ENCODE measurements around the gene MXRA7.

MXRA7 gene

DNA sequence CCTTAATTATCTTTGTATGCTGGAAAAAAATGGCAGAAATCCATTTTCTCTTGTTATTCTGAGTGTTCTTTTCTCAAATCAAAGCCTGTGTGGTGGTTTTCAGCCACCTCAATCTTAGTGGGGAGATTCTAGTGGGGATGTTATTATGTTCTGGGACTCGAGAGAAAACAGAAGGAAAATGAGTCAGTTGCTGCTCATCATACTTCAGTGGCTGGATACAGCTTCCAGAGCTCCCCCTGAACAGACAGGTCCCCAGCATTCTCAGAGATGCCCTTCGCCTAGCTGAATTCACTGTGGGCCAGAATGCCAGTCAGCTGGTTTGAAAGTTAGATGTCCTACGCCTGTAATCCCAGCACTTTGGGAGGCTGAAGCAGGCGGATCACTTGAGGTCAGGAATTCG is 75.7 kb downstream of the MXRA7 start:
- DNase-seq (ENCODE audit: low spot score) = no peak
- in situ Hi-C loops (cut with MboI; ENCODE audit: low pct_unique_long_range_greater_than_20kb, low sequenced_read_pairs, unreplicated experiment) = no loop called here
- no peak for TF ChIP-seq CTCF (IDR thresholded peaks at IDR 0.05; ENCODE audit: extremely low read depth, insufficient read depth, missing control alignments)

DNA sequence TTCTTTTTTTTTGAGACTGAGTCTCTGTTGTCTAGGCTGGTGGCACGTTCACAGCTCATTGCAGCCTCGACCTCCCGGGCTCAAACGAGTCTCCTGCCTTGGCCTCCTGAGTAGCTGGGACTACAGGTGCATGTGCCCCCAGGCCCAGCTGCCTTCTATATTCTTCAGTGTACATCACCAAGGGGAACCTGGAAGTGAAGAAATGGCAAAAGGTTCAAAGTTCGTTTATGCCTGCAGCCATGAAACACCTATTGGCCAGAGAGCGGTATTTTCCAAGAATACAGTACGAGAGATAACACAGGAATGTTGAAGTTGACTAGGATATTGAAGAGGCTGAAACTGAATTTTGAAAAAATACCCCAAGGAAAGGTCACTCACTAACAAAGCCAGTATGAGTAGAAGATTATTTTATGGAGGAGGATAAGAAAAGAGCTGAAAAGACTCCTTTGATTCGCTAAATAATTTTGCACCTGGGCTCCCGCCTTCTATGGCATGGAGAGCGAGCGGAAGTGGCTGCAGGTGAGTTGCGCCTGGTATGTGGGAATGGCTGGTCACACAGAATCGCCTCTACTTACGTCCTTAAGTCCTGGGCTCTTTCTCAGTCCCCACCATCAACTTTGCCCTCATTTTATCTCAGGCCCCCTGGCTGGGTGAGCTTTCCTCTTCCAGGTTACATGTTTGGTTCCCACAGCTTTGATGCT is 77.0 kb downstream of the MXRA7 start:
- no peak for TF ChIP-seq CTCF (IDR thresholded peaks at IDR 0.05; ENCODE audit: extremely low read depth, insufficient read depth, missing control alignments)
- no peak for DNase-seq (ENCODE audit: low spot score)
- in situ Hi-C loops (cut with MboI; ENCODE audit: low pct_unique_long_range_greater_than_20kb, low sequenced_read_pairs, unreplicated experiment) = no loop called here

GRCh38 chr17:76631821-76632565 is 78.8 kb downstream of the MXRA7 start:
- in situ Hi-C loops (cut with MboI; ENCODE audit: low pct_unique_long_range_greater_than_20kb, low sequenced_read_pairs, unreplicated experiment) = no loop called here
- no peak for DNase-seq (ENCODE audit: low spot score)
- TF ChIP-seq CTCF (IDR thresholded peaks at IDR 0.05; ENCODE audit: extremely low read depth, insufficient read depth, missing control alignments) = no peak

GRCh38 chr17:76630151-76630550 is 80.6 kb downstream of the MXRA7 start:
- TF ChIP-seq CTCF (IDR thresholded peaks at IDR 0.05; ENCODE audit: extremely low read depth, insufficient read depth, missing control alignments) = no peak
- DNase-seq (ENCODE audit: low spot score) = no peak
- in situ Hi-C loops (cut with MboI; ENCODE audit: low pct_unique_long_range_greater_than_20kb, low sequenced_read_pairs, unreplicated experiment) = no loop called here

Data from GM13977 (cell line).